ENCODE data around the gene F13A1.

GRCh38 chr6:6317825-6318733, 2.4 kb downstream of the F13A1 start:
- TF ChIP-seq CTCF (IDR thresholded peaks at IDR 0.05; ENCODE audit: insufficient read depth, low read length) (no peak), REST (IDR thresholded peaks at IDR 0.05; ENCODE audit: insufficient replicate concordance, low read depth) (no peak), POLR2AphosphoS5 (IDR thresholded peaks at IDR 0.05; ENCODE audit: low read depth) (no peak)
